Hepatocyte (in vitro differentiated cells): ENCODE data around the gene HOXD10. TPM values are rescaled to one million over a fixed set of nuclear protein-coding genes. Genes with fewer than 3 reads are reported as not detected.

ENCODE experiments used
- DNase-seq: peaks from one replicate; pipeline ENCODE4 v3.0.0-alpha.2; 2016; ENCODE audit warnings: low spot score
- H2AFZ ChIP-seq: fragments of 200-600 bp; sonication (generic); 2 replicates; pipeline ENCODE4 v1.6.0; 2016; ENCODE audit warnings: antibody characterized with exemption, mild to moderate bottlenecking
- H3K27ac ChIP-seq: fragments of 200-600 bp; sonication (generic); 2 replicates; pipeline ENCODE4 v1.5.1; 2016; ENCODE audit warnings: mild to moderate bottlenecking
- H3K27me3 ChIP-seq: fragments of 200-600 bp; sonication (generic); 2 replicates; pipeline ENCODE4 v1.6.1; 2016
- H3K36me3 ChIP-seq: fragments of 200-600 bp; sonication (generic); replicated peaks from 2 replicates; pipeline ENCODE4 v1.5.1; 2016; ENCODE audit warnings: low read depth; ENCODE audit not compliant: insufficient read depth
- H3K4me1 ChIP-seq: fragments of 200-600 bp; sonication (generic); 2 replicates; pipeline ENCODE4 v1.5.1; 2016; ENCODE audit warnings: mild to moderate bottlenecking, moderate library complexity; ENCODE audit not compliant: insufficient read depth
- H3K4me2 ChIP-seq: fragments of 200-600 bp; sonication (generic); 2 replicates; pipeline ENCODE4 v1.6.0; 2016
- H3K4me3 ChIP-seq: fragments of 200-600 bp; sonication (generic); 2 replicates; pipeline ENCODE4 v1.5.1; 2016; ENCODE audit warnings: mild to moderate bottlenecking
- H3K79me2 ChIP-seq: fragments of 200-600 bp; sonication (generic); 2 replicates; pipeline ENCODE4 v1.6.0; 2017; ENCODE audit warnings: mild to moderate bottlenecking
- H3K9me2 ChIP-seq: fragments of 200-600 bp; sonication (generic); replicated peaks from 2 replicates; pipeline ENCODE4 v1.6.0; 2017; ENCODE audit warnings: mild to moderate bottlenecking; ENCODE audit not compliant: insufficient read depth
- H3K9me3 ChIP-seq: fragments of 200-600 bp; sonication (generic); 2 replicates; pipeline ENCODE4 v1.5.1; 2016; ENCODE audit warnings: low read depth, mild to moderate bottlenecking
- H4K20me1 ChIP-seq: fragments of 200-600 bp; sonication (generic); 2 replicates; pipeline ENCODE4 v1.6.0; 2016; ENCODE audit warnings: mild to moderate bottlenecking; ENCODE audit not compliant: insufficient read depth, poor library complexity, severe bottlenecking
- EZH2 ChIP-seq: fragments of 200-600 bp; sonication (generic); IDR thresholded peaks from 2 replicates; pipeline ENCODE4 v1.6.1; 2016; ENCODE audit warnings: antibody characterized with exemption, mild to moderate bottlenecking, borderline replicate concordance
- EZH2phosphoT487 ChIP-seq: fragments of 200-600 bp; sonication (generic); IDR thresholded peaks from one replicate; pipeline ENCODE4 v1.6.1; 2018; ENCODE audit warnings: antibody characterized with exemption, mild to moderate bottlenecking, low read depth, moderate library complexity; ENCODE audit not compliant: unreplicated experiment, severe bottlenecking
- WGBS: methylation state at CpG from one replicate; pipeline ENCODE4 v1.1.6; 2016; ENCODE audit warnings: low lambda C conversion rate; ENCODE audit errors: missing lambda C conversion rate; 5-methylcytosine and 5-hydroxymethylcytosine counted together
- polyA plus RNA-seq: library from polyadenylated mRNA; unstranded; fragments of >200 nt; fragmentation: Nextera tagmentation; extraction: Ambion mirVana; gene quantifications from 2 replicates; pipeline ENCODE4 v1.2.1, GENCODE V29; 2016
- total RNA-seq: library from RNA; depleted of rRNA; stranded (reverse); fragments of >200 nt; gene quantifications from 2 replicates; pipeline ENCODE4 v1.2.3, GENCODE V29; 2014
- TF ChIP-seq, protein P1 (sequence below): fragments of 200-600 bp; sonication (generic); IDR thresholded peaks from 2 replicates; pipeline ENCODE4 v1.5.1; 2016; ENCODE audit warnings: antibody characterized with exemption, mild to moderate bottlenecking; ENCODE audit not compliant: poor library complexity

The HOXD10 gene
- total RNA-seq (8.5 and 11.7 TPM in 2 replicates), polyA plus RNA-seq (5.1 and 9.9 TPM in 2 replicates)

DNA sequence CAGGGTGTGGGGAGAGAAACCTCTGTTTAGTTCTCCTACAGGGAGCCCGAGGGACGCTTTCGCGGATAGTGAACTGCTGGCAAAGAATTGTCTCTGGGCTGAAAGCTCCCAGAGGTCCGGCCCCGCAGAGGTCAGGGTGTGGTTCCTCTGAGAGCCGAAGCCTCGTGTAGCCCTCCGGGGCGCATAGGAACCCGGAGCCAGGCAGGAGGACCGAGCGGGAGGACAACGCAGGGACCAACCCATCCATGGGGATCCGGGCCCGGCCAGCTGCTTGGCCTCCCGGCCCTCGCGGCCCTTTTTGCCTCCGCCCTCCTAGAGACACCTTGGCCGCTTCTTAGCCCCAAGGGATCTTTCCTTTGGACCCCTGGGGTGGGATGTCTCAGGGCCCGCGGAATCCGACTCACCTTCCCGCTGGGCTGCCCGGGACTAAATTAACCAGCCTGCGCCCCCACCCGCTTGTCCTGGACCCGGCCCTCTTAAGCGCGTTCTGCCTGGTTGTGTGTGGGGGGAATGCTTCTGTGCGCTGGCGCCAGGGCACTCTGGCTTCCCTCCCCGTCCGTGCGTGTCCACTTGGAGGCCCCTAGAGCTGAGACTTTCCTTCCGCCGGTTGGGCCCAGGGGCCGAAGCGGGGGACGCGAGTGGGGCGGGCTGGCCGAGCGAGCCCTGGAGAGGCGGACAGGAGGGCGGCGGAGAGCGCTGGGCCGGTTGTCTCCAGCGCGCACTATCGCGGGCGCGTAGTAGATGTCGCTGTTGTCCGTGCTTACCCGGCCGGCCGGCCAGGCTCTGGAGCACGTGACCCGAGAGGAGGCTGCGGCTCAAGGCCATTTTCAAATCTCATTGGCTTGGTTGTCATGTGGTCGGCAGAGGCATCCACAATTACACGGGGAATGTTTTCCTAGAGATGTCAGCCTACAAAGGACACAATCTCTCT, at the start of gene HOXD10:
Gene HOXD10, plus strand, starts transcription at position 896 of the 931 bp plus-strand sequence. CDS start 56 bp downstream, outside the sequence.
- Histone ChIP-seq H3K9me3 (peaks cover 3% of the 10 kb centered on the region), H3K27me3 (peaks cover 99% of the 10 kb centered on the region), H3K9me2 (no peaks in the 10 kb centered on the region), H3K4me3 (no peak within 1 kb of the TSS), H2AFZ (no peak within 1 kb of the TSS), H4K20me1 (peaks cover 78% of the 10 kb centered on the region), H3K27ac (no peak within 1 kb of the TSS), H3K4me1 (no peaks in the 10 kb centered on the region), H3K79me2 (peaks cover 55% of the 10 kb centered on the region), H3K4me2 (peak within 1 kb of the TSS; percentile 60), H3K36me3 (no peaks in the 10 kb centered on the region)
- 27% methylated on average over 64 of the region's 66 CpGs for WGBS
- TF ChIP-seq, protein P1, sequence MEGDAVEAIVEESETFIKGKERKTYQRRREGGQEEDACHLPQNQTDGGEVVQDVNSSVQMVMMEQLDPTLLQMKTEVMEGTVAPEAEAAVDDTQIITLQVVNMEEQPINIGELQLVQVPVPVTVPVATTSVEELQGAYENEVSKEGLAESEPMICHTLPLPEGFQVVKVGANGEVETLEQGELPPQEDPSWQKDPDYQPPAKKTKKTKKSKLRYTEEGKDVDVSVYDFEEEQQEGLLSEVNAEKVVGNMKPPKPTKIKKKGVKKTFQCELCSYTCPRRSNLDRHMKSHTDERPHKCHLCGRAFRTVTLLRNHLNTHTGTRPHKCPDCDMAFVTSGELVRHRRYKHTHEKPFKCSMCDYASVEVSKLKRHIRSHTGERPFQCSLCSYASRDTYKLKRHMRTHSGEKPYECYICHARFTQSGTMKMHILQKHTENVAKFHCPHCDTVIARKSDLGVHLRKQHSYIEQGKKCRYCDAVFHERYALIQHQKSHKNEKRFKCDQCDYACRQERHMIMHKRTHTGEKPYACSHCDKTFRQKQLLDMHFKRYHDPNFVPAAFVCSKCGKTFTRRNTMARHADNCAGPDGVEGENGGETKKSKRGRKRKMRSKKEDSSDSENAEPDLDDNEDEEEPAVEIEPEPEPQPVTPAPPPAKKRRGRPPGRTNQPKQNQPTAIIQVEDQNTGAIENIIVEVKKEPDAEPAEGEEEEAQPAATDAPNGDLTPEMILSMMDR, result no peak
- peak; percentile 22 for TF ChIP-seq EZH2
- no peak for DNase-seq

DNA sequence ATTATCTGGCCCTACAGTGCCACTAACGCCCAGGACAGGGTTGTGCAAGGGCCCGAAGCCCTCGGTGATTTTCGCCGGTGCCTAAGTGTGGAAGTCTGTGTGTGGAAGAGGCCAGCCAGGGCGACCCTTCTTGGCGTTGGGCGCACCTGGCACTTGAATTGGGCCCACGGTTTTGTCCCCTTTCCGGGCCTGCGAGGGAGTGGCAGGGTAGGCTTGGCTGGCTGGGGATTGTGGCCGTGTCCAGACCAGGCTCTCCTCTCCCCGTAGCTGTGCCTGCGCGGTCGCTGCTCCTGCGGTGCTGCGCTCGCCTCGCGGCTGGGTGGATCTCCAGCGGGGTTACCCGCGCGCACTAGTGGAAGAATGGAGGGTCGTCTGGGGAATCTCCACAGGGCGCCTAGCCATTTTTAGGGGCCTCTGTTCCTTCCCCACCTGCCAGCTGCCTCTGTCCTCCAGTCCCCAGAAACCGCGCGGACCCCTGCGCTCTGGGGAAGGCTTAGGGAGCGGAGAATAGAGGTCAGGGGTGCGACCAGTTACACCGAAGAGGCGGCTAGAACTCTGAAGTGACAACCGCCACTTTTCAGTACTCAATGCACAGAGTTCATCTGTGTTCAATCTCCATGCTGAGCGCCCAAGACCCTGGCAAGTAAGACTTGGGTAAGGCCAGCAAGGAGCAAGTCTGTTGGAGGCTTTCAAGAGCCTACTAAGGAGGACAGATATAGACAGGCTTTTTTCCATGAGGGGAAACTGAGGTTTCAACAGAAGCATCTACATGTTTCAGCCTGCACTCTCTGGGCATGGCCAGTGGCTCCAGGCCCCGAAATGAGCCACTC, 48.8 kb upstream of the HOXD10 start:
- H3K9me3 ChIP-seq, result no peaks in the 10 kb centered on the region
- H4K20me1 ChIP-seq, result no peaks in the 10 kb centered on the region
- H3K27me3 ChIP-seq, result peaks cover 95% of the 10 kb centered on the region
- H3K27ac ChIP-seq, result no peak overlapping the region
- H3K4me1 ChIP-seq, result no peaks in the 10 kb centered on the region
- H3K79me2 ChIP-seq, result no peaks in the 10 kb centered on the region
- H3K4me3 ChIP-seq, result no peak overlapping the region
- H3K36me3 ChIP-seq, result no peaks in the 10 kb centered on the region
- TF ChIP-seq EZH2, result no peak
- TF ChIP-seq EZH2phosphoT487, result no peak
- peak overlapping the region; percentile 76 for H3K4me2 ChIP-seq
- H2AFZ ChIP-seq, result peak overlapping the region; percentile 49
- 35% methylated on average over 38 of the region's 38 CpGs for WGBS
- no peak for DNase-seq
- H3K9me2 ChIP-seq, result no peaks in the 10 kb centered on the region

DNA sequence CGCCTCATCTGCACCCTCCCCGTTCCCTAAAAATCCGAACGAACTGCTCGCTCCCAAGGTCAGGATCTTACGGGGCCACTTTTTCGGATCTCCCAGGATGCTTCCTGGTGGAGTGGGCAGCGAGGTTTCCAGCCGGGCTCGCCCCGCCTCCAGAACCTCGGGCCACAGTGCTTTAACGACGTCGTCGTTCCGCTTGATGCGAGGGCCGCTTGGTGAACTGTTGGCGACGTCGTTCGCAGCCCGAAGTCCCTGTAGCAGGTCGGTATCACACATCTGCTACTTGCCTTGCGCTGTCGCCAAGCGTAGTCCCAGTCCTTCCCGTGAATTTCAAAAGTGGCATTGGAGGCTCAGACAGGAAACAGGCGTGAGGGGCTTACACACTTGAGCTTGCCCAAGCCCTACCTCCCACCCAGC, 48.2 kb upstream of the HOXD10 start:
- Histone ChIP-seq H3K27me3 (peaks cover 98% of the 10 kb centered on the region), H3K4me1 (no peaks in the 10 kb centered on the region), H3K9me2 (no peaks in the 10 kb centered on the region), H3K9me3 (no peaks in the 10 kb centered on the region), H3K36me3 (no peaks in the 10 kb centered on the region), H4K20me1 (no peaks in the 10 kb centered on the region), H3K4me3 (no peak overlapping the region), H2AFZ (no peak overlapping the region), H3K4me2 (no peak overlapping the region), H3K79me2 (no peaks in the 10 kb centered on the region), H3K27ac (no peak overlapping the region)
- WGBS, result 24% methylated on average over 29 of the region's 30 CpGs
- TF ChIP-seq, protein P1, result no peak
- peak; percentile 79 for TF ChIP-seq EZH2
- no peak for DNase-seq
